Urinary bladder (tissue), 4 donors: ENCODE data around the gene APP. TPM values are rescaled to one million over a fixed set of nuclear protein-coding genes. Genes with fewer than 3 reads are reported as not detected.

ENCODE experiments used
- DNase-seq: peaks from one replicate; pipeline ENCODE4 v3.0.0-alpha.2; 2015; ENCODE audit errors: extremely low spot score
- H3K27ac ChIP-seq: one replicate; pipeline ENCODE4 v1.5.1; 2013; ENCODE audit warnings: low read depth, mild to moderate bottlenecking, moderate library complexity
- H3K36me3 ChIP-seq: one replicate; pipeline ENCODE4 v1.6.1; 2013; ENCODE audit warnings: mild to moderate bottlenecking, moderate library complexity; ENCODE audit not compliant: insufficient read depth
- H3K4me1 ChIP-seq: one replicate; pipeline ENCODE4 v1.6.1; 2013; ENCODE audit warnings: mild to moderate bottlenecking, moderate library complexity; ENCODE audit not compliant: insufficient read depth
- H3K4me3 ChIP-seq: one replicate; pipeline ENCODE4 v1.5.1; 2013; ENCODE audit warnings: low read depth, low read length
- WGBS: extraction: QIAGEN DNeasy Blood & Tissue Kit; methylation state at CpG from one replicate; pipeline ENCODE4 v1.1.7; 2013; 5-methylcytosine and 5-hydroxymethylcytosine counted together
- polyA plus RNA-seq: library from polyadenylated mRNA; stranded (reverse); fragments of 200-250 nt; gene quantifications from one replicate; pipeline ENCODE4 v1.2.3, GENCODE V29; 2013
- total RNA-seq: library from RNA; depleted of rRNA; stranded (reverse); fragments of >200 nt; gene quantifications from one replicate; pipeline ENCODE4 v1.2.3, GENCODE V29; 2014
- donor health status: healthy with polysubstance abuse.
- donor health status: healthy.

Gene APP
- total and polyA plus RNA-seq, 2 donors, result 269 to 469 TPM

DNA sequence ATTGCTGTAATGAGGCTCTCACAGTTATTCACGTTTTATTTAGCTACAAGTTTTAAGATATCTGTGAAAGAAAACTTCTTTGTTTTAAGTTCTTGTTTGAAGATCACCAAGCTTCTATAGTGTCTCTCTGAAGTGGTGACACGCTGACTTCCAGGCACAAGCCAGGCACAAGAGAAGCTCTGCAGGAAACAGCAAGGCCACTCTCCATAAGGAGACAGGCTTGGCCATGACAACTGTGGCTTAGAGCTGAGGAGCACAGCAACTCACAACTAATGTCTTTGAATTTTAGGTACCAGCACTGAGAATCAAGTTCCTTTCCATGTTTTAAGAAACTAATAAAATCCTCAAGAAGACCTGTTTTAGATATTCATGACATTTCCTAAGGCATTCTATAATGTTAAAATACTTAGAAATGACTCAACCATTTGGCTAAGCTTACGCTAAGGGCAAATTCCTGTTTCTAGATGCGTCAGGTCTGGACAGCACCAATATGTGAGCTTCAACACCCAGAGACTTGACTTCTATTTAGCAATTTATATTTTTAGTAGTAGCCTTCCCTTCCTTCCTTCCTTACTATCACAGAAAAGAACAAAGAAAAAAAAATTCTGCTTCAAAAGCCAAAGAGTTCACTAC lies 40.2 kb downstream of the APP start:
- no peak overlapping the region for H3K27ac ChIP-seq
- H3K4me3 ChIP-seq, result no peak overlapping the region
- WGBS, result 65% methylated on average over 4 of the region's 4 CpGs
- no peak for DNase-seq
- H3K4me1 ChIP-seq, result no peaks in the 10 kb centered on the region
- no peaks in the 10 kb centered on the region for H3K36me3 ChIP-seq

DNA sequence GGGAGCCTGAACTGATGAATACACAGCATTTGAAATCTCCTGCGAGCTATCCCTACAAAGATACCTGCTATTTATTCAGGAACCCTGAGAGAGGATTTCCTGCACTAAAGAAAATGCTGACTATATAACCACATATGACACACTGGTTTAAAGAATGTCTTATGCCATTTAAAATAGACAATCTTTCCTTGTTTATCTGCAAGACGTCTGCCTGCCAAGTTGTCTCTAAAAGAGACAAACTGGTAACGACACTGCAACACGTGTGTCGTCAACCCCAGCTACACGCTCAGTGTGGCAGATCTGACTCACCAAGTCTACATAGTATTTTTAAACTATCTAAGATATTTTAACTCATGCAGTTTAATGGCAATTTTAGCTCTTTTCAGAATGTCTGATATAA lies 42.7 kb downstream of the APP start:
- no peak for DNase-seq
- H3K36me3 ChIP-seq, result no peaks in the 10 kb centered on the region
- H3K27ac ChIP-seq, result no peak overlapping the region
- no peak overlapping the region for H3K4me3 ChIP-seq
- WGBS, result 26% methylated on average over 6 of the region's 6 CpGs
- H3K4me1 ChIP-seq, result peaks cover 2% of the 10 kb centered on the region

DNA sequence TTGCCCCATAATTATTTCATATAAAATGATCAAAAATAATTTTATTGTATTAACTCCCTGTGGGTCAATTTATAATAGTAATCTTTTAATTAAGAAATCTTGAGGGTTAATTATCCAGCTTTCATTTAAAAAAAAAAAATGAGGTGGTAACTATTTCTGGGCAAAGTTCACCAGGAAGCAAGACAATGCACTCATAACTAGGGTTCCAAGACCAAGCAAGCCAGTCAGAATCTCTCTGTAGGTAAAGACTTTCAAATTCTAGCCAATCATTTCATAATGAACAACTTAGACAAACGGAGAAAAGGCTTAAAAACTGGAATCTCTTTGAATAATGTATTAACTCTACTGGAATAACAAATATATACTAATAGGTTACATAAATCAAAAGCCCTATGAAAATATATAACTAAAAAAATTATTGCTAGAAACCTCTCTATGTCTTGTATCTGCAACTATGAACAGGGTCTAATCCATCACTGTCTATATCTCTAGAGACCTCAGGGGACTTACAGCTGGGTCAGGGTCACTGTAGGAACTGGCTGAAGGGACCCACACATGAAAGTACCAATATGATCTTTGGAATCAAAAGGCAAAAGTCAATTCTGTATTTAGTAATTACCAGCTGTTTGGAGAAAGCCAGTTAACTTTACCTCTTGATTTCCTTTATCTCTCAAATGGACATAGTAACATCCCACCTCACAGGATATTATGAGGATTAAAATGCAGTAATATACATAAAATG lies 43.3 kb downstream of the APP start:
- peaks cover 2% of the 10 kb centered on the region for H3K4me1 ChIP-seq
- H3K4me3 ChIP-seq, result no peak overlapping the region
- WGBS, result 80% methylated on average over 1 of the region's 1 CpG
- no peaks in the 10 kb centered on the region for H3K36me3 ChIP-seq
- no peak overlapping the region for H3K27ac ChIP-seq
- DNase-seq, result no peak

DNA sequence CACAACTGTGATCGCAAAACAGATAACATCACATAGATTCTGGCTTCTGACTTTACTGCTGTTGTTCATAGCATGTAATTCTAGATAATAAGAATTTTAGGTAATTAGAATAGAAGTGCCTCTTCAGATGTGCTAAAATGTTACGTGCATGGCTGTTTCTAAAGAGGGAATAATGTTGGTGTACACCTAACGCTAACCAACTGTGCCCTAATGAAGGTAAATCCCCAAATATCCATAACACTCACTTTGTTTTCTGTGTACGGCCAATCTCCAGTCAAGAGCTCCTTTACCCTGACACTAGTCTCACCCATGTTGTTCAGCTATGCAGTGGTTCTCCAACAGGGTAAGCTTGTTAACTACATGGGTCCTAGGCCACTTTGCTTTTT lies 44.4 kb downstream of the APP start:
- Histone ChIP-seq H3K27ac (no peak overlapping the region), H3K4me3 (no peak overlapping the region), H3K4me1 (peaks cover 2% of the 10 kb centered on the region), H3K36me3 (no peaks in the 10 kb centered on the region)
- 86% methylated on average over 4 of the region's 4 CpGs for WGBS
- no peak for DNase-seq

DNA sequence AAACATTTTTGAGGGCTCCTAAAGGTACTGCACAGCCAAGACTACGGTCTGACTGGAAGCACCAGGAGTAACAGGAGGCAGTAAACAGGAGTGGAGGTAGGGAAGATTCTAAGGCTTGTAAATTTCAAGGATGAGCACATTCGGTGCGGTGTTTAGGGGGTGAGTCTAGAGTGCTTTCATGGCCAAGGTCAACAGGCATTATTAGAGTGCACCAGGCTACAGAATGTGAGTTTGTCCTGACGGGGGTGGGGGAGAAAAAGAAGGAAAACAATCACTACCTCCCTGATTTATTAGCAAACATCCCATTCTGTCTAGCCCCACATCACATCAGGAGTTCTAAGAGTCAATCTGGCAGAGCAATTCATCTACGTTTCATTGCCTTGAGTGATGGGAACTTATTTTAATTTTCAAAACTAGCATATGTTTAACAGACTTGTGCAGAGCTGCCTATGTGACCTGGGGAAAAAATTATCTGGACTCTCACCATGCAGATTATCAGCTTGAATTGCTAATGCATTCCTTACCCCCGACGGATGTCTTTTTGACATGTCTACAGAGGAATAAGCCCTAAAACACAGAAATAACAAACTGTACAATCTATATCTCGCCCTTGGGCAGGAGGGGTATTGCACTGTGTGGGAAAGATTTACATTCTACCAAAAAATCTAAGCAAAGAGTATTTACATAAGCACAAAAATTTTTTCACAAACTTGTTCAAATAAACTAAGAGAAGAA lies 45.0 kb downstream of the APP start:
- peaks cover 2% of the 10 kb centered on the region for H3K4me1 ChIP-seq
- H3K27ac ChIP-seq, result no peak overlapping the region
- WGBS, result 61% methylated on average over 8 of the region's 8 CpGs
- H3K36me3 ChIP-seq, result no peaks in the 10 kb centered on the region
- H3K4me3 ChIP-seq, result no peak overlapping the region
- DNase-seq, result no peak

DNA sequence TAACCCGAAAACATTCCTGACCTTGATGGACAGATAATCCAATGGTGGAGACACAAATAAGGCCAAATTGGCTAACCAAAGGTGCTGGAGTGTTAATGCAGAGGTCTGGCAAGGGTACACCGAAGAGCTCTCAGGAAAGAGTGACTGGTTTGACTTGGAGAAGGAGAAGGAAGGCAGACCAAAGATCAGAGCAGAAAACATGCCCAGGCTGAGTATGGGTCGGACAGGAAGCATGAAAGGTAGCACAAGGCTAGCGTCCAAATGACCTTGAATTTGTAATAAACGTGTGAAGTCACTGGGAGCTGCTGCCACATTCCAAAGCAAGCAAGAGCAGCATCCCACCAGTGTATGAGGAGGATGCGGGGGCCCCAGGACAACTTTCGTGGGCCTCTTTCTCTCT lies 45.7 kb downstream of the APP start:
- Histone ChIP-seq H3K4me1 (peaks cover 2% of the 10 kb centered on the region), H3K27ac (peak overlapping the region; percentile 15), H3K4me3 (no peak overlapping the region), H3K36me3 (no peaks in the 10 kb centered on the region)
- DNase-seq, result no peak
- 56% methylated on average over 7 of the region's 7 CpGs for WGBS

DNA sequence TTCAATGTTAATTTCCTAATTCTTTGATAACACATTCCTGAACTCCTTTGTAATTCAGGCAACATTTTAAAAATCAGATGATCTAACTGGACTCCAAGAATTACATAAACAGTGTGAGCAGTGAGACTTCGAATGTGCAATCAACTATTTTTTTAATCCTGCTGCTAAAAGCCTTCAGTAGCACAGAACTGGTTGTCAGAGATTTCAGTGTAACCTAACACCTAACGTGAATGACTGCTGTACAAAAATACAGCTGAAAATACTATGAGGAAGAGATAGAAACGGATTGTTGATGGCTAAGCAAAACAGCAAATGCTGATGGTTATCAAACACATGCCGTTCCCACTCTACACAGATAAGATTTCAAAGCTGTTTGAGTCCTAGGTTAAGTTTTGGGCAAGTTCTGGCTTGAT lies 46.1 kb downstream of the APP start:
- H3K36me3 ChIP-seq, result no peaks in the 10 kb centered on the region
- peaks cover 2% of the 10 kb centered on the region for H3K4me1 ChIP-seq
- no peak for DNase-seq
- WGBS, result 18% methylated on average over 4 of the region's 4 CpGs
- peak overlapping the region; percentile 15 for H3K27ac ChIP-seq
- no peak overlapping the region for H3K4me3 ChIP-seq

DNA sequence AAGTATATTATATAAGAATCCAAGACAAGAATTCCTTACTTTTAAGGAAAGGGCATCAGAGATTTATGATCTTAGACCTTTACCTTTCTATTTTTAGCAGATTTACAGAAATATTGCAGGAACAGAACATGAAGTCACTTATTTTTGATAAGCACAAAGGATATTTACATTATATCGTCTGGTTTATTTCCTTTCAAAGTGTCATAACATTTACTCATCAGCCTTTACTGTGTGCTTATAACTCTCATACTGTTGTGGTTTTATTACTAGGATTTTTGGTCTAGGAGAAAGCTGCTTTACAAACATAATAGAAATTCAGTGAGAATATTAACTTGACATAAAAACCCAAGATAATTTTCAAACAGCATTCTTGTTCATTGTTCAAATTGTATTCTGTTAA lies 47.6 kb downstream of the APP start:
- Histone ChIP-seq H3K36me3 (no peaks in the 10 kb centered on the region), H3K27ac (no peak overlapping the region), H3K4me1 (peaks cover 2% of the 10 kb centered on the region), H3K4me3 (no peak overlapping the region)
- 14% methylated on average over 1 of the region's 1 CpG for WGBS
- no peak for DNase-seq

DNA sequence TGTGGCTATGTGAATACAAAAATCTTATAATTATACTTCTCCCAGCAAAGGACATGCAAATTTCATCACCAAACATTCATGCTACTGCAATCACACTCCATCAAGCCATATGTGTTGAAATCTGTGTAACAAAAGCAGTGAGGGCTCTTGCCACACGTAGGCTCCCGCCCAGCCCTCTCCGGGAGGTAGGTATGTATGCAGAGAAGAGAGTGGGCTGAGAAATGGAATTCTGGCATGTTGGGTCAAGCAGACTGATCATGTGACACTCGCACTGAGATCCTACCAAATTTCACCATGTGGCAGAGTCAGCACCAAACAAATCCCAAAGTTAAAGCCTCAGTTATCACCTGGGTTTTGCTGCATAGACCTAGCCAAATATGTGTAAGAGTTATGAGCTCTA lies 49.7 kb downstream of the APP start:
- peaks cover 2% of the 10 kb centered on the region for H3K4me1 ChIP-seq
- no peak for DNase-seq
- no peak overlapping the region for H3K4me3 ChIP-seq
- no peak overlapping the region for H3K27ac ChIP-seq
- 83% methylated on average over 4 of the region's 4 CpGs for WGBS
- no peaks in the 10 kb centered on the region for H3K36me3 ChIP-seq

DNA sequence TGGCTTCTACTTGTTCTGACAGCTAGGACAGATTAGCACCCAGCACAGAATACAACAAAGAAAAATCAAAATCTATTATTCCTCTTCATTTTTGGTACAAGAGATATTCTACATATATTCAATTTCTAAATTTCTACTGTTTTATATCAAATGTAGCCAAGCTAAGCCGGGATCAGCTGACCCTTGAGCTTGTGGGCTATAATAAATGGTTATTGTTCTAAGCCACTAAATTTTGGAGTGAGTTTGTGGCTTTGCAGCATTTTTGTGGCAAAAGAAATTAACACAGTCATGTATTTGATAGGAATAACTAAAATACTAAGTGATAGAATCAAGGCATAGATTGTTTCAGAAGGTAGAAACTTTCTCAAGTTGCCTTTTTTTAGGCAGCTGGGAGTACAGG lies 50.7 kb downstream of the APP start:
- Histone ChIP-seq H3K4me1 (no peaks in the 10 kb centered on the region), H3K27ac (no peak overlapping the region), H3K4me3 (no peak overlapping the region), H3K36me3 (no peaks in the 10 kb centered on the region)
- 88% methylated on average over 1 of the region's 1 CpG for WGBS
- no peak for DNase-seq

DNA sequence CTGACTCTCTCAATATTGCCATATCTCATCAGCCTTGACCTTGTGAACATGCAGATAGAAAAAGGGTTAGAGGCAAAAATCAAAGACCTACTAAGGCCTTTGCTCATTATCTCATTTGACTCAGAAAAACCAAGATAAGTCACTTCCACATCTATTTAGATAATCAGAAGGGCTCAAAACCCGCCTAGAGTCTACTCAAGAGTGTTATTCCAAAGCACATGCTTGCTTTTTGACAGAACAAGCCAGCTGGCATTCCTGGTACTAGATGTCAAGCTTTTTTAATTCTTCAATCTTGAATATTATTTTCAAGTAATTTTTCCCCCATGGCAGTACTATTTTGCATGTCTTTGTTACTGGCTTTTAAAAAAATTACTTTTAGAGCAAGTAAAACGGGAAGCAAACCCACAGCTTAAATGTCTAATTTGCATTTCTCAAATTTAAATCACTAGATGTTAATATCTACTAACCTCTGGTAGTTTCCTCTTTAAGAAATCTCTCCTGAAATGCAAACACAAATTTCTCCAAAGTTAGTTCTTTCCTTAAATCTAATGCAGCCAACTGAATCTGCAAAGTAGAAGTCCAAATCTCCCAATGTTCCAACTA lies 51.5 kb downstream of the APP start:
- 85% methylated on average over 2 of the region's 2 CpGs for WGBS
- no peak overlapping the region for H3K4me3 ChIP-seq
- H3K27ac ChIP-seq, result no peak overlapping the region
- no peaks in the 10 kb centered on the region for H3K36me3 ChIP-seq
- no peaks in the 10 kb centered on the region for H3K4me1 ChIP-seq
- no peak for DNase-seq

DNA sequence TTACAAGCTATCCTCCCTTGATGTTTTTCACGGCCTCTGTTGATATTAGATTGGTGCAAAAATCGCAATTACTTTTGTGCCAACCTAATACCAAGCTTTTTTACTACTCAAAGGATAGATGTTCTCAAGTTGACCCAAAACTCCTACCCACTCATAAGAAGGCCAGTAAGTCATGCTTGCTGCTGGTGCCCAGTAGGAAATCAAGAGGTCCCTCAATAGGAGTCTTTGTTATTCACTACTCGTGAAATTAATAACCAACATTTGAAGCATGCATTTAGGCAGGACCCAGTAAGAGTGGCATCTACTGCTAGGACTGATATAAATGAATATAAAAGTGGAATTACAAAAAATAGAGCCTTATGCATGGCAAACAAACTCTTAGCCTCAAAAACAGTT lies 52.6 kb downstream of the APP start:
- DNase-seq, result no peak
- Histone ChIP-seq H3K36me3 (no peaks in the 10 kb centered on the region), H3K4me1 (no peaks in the 10 kb centered on the region), H3K27ac (no peak overlapping the region), H3K4me3 (no peak overlapping the region)
- WGBS, result 89% methylated on average over 3 of the region's 3 CpGs

DNA sequence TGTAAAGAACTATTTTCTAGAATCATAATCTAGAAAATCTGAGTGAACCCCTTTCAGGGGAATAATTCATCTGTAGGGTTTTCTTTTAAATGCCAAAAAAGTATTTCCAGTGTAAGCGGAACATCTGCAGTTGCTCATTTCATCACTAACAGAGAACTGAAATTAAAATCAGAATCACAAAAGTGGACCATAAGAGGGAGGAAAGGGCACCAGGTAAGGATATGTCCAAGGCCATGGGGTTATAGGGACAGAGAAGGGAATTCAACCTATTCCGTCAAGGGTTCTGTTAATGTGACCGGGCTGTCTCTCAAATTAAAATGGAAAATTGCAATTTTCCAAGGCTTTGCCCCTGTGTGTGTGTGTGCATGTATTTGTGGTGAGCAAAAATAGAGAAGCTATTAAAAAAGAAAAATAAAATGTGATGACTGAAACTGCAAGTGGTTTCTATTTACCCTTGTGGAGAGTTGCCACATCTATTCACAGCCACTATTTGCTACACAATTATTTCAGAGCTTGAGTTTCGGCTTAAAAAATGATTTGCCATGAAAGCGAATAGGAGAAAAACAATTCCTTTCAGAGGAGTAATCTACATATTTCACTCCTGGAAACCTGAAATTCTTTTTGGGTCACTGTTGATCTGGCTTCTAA lies 53.1 kb downstream of the APP start:
- no peaks in the 10 kb centered on the region for H3K36me3 ChIP-seq
- no peak overlapping the region for H3K27ac ChIP-seq
- DNase-seq, result no peak
- no peaks in the 10 kb centered on the region for H3K4me1 ChIP-seq
- 93% methylated on average over 5 of the region's 5 CpGs for WGBS
- H3K4me3 ChIP-seq, result no peak overlapping the region
